ENCODE results near the gene OR7D2.

GRCh38 chr19:9132422-9132821 is 46.4 kb upstream of the OR7D2 start:
- TF ChIP-seq CTCF (IDR thresholded peaks at IDR 0.05) (no peak), POLR2AphosphoS5 (IDR thresholded peaks at IDR 0.05) (no peak), POLR2A (IDR thresholded peaks at IDR 0.05) (no peak), EP300 (IDR thresholded peaks at IDR 0.05) (no peak)

Data from gastroesophageal sphincter (tissue), 3 donors.